SK-N-SH (cell line): Measurements from ENCODE around the gene MEGF8.

Experiments used
- CHD2 ChIP-seq: fragments of 150-350 bp; IDR thresholded peaks from 2 replicates; pipeline ENCODE4 v1.6.1; 2018; ENCODE audit warnings: low read length; ENCODE audit not compliant: partially characterized antibody
- CTCF ChIP-seq: fragments of 200-600 bp; sonication (generic); IDR thresholded peaks from 2 replicates; pipeline ENCODE4 v1.6.1; 2017; ENCODE audit warnings: antibody characterized with exemption, mild to moderate bottlenecking, moderate library complexity
- REST ChIP-seq: IDR thresholded peaks from 2 replicates; pipeline ENCODE4 v1.6.1; 2012; ENCODE audit warnings: mild to moderate bottlenecking, low read depth, low read length, moderate library complexity
- TAF1 ChIP-seq: IDR thresholded peaks from 2 replicates; pipeline ENCODE4 v1.6.1; 2012; ENCODE audit warnings: low read depth, mild to moderate bottlenecking, low read length, moderate library complexity, borderline replicate concordance

DNA sequence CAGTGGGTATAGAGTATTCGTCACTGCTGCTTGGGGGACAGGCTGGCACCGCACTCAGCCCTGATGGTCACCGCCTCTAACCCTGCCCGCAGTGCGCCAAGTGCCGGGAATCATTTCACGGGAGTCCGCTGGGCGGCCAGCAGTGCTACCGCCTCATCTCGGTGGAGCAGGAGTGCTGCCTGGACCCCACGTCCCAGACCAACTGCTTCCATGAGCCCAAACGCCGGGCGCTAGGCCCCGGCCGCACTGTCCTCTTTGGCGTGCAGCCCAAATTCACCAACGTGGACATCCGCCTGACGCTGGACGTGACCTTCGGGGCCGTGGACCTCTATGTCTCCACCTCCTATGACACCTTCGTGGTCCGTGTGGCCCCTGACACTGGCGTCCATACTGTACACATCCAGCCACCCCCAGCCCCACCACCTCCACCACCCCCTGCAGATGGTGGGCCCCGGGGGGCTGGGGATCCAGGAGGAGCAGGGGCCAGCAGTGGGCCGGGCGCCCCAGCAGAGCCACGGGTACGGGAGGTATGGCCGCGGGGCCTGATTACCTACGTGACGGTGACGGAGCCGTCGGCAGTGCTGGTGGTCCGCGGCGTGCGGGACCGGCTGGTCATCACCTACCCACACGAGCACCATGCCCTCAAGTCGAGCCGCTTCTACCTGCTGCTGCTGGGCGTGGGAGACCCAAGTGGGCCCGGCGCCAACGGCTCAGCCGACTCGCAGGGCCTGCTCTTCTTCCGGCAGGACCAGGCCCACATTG is 50.2 kb downstream of the MEGF8 start:
- TF ChIP-seq REST (no peak), CTCF (no peak), CHD2 (no peak), TAF1 (no peak)
